GM12872 (cell line): ENCODE measurements around the gene WDTC1.

Experiments
- TF ChIP-seq, protein P1 (sequence below): IDR thresholded peaks from 3 replicates; pipeline ENCODE4 v1.5.1; 2011; ENCODE audit warnings: low read depth, mild to moderate bottlenecking, low read length, moderate library complexity; ENCODE audit not compliant: insufficient read depth

The WDTC1 gene, protein sequence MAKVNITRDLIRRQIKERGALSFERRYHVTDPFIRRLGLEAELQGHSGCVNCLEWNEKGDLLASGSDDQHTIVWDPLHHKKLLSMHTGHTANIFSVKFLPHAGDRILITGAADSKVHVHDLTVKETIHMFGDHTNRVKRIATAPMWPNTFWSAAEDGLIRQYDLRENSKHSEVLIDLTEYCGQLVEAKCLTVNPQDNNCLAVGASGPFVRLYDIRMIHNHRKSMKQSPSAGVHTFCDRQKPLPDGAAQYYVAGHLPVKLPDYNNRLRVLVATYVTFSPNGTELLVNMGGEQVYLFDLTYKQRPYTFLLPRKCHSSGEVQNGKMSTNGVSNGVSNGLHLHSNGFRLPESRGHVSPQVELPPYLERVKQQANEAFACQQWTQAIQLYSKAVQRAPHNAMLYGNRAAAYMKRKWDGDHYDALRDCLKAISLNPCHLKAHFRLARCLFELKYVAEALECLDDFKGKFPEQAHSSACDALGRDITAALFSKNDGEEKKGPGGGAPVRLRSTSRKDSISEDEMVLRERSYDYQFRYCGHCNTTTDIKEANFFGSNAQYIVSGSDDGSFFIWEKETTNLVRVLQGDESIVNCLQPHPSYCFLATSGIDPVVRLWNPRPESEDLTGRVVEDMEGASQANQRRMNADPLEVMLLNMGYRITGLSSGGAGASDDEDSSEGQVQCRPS

DNA sequence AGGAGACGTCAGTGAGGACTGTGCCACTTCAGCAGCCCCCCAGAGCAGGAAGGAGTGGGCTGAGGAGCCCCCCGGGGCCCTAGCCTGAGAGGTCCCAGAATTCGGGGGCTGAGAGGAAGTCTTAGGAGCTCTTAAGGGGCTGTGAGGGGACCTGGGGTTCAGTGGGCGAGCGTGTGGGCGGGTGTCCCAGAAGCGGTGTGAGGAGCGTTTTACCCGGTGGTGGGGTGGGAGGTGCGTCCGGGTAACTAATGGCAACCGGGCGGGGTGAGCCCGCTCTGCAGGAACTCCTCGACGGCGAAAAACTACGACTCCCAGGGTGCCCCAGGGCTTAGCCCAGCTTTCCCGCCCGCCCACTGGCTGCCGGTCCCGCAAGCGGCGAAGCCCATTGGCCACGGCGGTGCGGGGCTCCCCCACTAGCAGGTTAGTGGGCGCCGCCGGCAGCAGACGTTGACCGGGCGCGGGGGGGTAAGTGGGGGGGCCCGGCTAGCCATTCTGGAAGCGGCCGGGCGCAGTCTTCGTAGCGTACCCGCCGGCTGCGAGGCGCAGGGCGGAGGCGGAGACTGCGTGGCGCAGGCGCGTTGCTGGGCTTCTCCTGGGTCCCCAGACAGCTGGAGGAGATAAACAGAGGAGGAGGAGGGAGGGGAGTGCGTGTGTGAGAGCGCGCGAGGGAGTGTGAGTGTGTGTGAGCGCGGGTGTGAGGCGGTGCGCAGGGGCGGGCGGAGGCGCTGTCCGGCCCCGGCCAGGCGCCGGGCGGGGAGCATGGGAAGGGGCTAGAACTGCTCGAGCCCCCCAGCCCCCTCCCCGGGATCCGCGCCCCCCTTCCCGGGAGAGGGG is at the start of gene WDTC1:
Gene WDTC1 (plus strand): TSS at position 584 of the 834 bp plus-strand sequence. CDS start 26,423 bp downstream, outside the sequence.
- TF ChIP-seq, protein P1, sequence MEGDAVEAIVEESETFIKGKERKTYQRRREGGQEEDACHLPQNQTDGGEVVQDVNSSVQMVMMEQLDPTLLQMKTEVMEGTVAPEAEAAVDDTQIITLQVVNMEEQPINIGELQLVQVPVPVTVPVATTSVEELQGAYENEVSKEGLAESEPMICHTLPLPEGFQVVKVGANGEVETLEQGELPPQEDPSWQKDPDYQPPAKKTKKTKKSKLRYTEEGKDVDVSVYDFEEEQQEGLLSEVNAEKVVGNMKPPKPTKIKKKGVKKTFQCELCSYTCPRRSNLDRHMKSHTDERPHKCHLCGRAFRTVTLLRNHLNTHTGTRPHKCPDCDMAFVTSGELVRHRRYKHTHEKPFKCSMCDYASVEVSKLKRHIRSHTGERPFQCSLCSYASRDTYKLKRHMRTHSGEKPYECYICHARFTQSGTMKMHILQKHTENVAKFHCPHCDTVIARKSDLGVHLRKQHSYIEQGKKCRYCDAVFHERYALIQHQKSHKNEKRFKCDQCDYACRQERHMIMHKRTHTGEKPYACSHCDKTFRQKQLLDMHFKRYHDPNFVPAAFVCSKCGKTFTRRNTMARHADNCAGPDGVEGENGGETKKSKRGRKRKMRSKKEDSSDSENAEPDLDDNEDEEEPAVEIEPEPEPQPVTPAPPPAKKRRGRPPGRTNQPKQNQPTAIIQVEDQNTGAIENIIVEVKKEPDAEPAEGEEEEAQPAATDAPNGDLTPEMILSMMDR: no peak

DNA sequence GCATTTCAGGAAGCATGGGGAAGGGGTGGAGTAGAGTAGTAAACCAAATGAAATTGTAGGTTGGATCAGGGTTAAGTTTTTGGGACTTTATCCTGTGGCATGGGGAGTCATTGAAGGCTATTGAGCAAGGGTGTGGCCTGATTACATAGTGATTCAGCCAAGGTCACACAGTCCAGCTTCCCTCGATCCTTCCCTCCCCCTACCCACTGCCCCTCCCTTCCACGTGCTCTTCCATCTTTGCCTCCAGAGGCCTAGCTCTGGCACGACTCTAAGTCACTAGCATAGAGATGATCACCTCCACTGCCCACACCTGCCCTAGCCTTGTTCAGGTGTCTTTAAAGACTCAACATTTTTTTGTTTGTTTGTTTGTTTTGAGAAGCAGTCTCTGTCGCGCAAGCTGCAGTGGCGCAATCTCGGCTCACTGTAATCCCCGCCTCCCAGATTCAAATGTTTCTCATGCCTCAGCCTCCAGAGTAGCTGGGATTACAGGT is 42.3 kb upstream of the WDTC1 start:
- TF ChIP-seq, protein P1: no peak

DNA sequence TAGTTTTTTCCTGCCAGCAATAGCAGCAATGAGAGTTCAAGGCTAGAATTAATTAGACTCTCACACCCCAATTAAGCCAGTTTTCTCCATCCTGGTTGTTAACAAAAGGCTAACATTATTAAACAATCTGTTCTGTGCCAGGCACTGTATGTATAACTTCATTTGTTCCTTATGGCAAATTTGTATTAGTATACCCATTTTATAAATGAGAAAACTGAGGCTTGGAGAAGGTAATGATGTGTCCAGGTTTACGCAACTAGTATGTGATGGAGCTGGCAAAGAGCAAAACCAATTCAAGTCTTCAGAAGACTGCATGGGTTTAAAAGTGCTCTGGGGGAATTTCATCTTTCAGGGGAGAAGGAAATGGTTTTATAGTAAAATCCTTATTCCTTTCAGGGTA is 41.2 kb upstream of the WDTC1 start:
- TF ChIP-seq, protein P1: no peak

DNA sequence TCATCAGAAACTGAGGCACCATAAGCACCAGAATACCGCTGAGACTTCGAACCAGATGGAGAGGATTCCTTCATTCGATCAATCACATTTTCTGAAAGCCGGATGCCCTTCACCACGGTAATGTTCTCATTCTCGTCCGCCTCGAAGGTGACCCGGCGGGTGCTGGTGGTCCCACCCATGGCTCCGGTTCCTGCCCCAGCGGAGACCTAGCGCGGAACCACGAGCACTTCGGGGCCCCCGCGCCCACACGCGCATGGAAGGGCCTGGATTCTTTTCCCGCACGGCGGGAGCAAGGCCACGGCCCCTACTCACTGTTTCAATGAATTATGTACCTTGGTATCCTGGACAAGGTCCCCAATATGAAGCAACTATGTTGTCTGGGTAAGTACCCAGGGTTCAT is 33.1 kb upstream of the WDTC1 start:
- TF ChIP-seq, protein P1: no peak

DNA sequence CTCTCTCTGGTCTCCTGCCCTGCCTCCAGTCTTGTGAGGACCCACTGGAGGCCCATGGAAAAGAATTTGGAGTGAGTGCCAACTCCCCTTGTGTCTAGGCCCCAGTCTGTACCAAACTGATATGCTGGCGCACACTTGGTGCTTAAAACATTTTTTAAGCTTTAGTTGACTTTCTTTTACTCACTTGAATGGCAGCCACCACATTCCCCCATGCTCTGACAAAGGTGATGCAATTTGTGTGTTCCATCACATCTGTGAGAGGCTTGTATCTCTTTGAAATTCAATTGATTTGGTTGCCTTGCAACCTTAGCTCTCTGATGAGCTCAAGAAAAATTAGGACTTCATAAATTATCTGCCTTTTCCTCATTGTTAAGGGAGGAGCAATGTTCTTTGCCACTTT is 30.5 kb upstream of the WDTC1 start:
- TF ChIP-seq, protein P1: no peak

DNA sequence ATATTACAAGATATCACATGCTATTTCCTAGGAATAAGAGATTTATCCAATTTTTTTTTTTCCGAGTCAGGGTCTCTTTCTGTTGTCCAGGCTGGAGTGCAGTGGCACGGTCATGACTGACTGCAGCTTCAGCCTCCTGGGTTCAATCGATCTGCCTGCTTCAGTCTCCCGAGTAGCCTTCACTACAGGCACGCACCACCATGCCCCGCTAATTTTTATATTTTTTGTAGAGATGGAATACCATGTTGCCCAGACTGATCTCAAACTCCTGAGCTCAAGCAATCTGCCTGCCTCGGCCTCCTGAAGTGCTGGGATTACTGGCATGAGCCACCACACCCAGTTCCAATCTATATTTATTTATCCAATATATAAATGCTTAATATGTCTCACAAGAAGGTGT is 18.0 kb upstream of the WDTC1 start:
- TF ChIP-seq, protein P1: no peak

DNA sequence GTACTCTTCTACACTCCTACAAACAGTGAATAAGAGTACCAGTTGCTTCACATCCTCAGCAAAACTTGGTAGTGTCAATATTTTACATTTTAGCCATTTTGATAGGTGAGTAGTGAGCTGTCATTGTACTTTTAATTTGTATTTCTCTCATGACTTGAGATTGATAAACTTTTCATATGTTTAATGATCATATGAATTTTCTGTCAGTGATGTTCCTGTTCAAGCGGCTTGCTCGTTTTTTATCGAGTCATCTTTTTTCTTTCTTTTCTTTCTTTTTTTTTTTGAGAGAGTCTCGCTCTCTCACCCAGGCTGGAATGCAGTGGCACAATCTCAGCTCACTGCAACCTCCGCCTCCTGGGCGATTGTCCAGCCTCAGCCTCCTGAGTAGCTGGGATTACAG is 17.0 kb upstream of the WDTC1 start:
- TF ChIP-seq, protein P1: no peak
